WTC11 (cell line): ENCODE data around the gene BMPER. TPM values are rescaled to one million over a fixed set of nuclear protein-coding genes. Genes with fewer than 3 reads are reported as not detected.

Experiments
- ATAC-seq: fragments of 200-7000 bp; cut with Tn5 transposase; 2 replicates; pipeline ENCODE4 v1.10.0; 2021; ENCODE audit warnings: mild to moderate bottlenecking, moderate library complexity
- CTCF ChIA-PET: fragments of 300-600 bp; sonication (Branson Sonifier 250); formaldehyde crosslinking; loops from one replicate; lab custom pipeline; 2021; ENCODE audit warnings: antibody characterized with exemption; lab: Charles Lee
- POLR2A ChIA-PET: fragments of 350-600 bp; sonication (Branson Sonifier 250); formaldehyde crosslinking; loops from one replicate; lab custom pipeline; 2021; ENCODE audit warnings: antibody characterized with exemption; lab: Charles Lee
- DNase-seq: peaks from one replicate; pipeline ENCODE4 v3.0.0; 2021; ENCODE audit warnings: low spot score
- H3K27ac Mint-ChIP-seq: 2 replicates; pipeline ENCODE4 v1.8.0; 2021; ENCODE audit warnings: mixed read lengths
- H3K27me3 Mint-ChIP-seq: 2 replicates; pipeline ENCODE4 v1.8.0; 2021; ENCODE audit warnings: low read depth, mild to moderate bottlenecking, moderate library complexity, mixed read lengths
- H3K36me3 Mint-ChIP-seq: 2 replicates; pipeline ENCODE4 v1.8.0; 2021; ENCODE audit warnings: mixed read lengths
- H3K4me1 Mint-ChIP-seq: 2 replicates; pipeline ENCODE4 v1.8.0; 2022; ENCODE audit warnings: mixed read lengths
- H3K4me3 Mint-ChIP-seq: 2 replicates; pipeline ENCODE4 v1.8.0; 2021; ENCODE audit warnings: mild to moderate bottlenecking, moderate library complexity, mixed read lengths
- H3K9me3 Mint-ChIP-seq: 2 replicates; pipeline ENCODE4 v1.8.0; 2021; ENCODE audit warnings: mixed read lengths
- ELF4 ChIP-seq: sonication (generic); formaldehyde crosslinking; IDR thresholded peaks from 2 replicates; pipeline ENCODE4 v1.8.1; 2022; ENCODE audit warnings: low read depth, mild to moderate bottlenecking, moderate library complexity, missing genetic modification reagents
- EMX1 ChIP-seq: fragments of 250-450 bp; sonication (Bioruptor Pico); IDR thresholded peaks from 2 replicates; pipeline ENCODE4 v1.8.0; 2021; ENCODE audit warnings: mild to moderate bottlenecking
- FOXJ3 ChIP-seq: sonication (generic); formaldehyde crosslinking; IDR thresholded peaks from 2 replicates; pipeline ENCODE4 v1.9.0; 2021; ENCODE audit warnings: missing genetic modification reagents, mild to moderate bottlenecking, borderline replicate concordance
- GTF2I ChIP-seq: fragments of 250-450 bp; sonication (Bioruptor Pico); conservative IDR thresholded peaks from 2 replicates; pipeline ENCODE4 v1.4.0; 2021; ENCODE audit warnings: mild to moderate bottlenecking
- JAZF1 ChIP-seq: fragments of 250-450 bp; sonication (Bioruptor Pico); IDR thresholded peaks from 2 replicates; pipeline ENCODE4 v1.9.0; 2021; ENCODE audit warnings: moderate library complexity, mild to moderate bottlenecking, inconsistent platforms
- KAT7 ChIP-seq: sonication (generic); formaldehyde crosslinking; IDR thresholded peaks from 2 replicates; pipeline ENCODE4 v1.8.1; 2023; ENCODE audit warnings: missing genetic modification reagents, mild to moderate bottlenecking, borderline replicate concordance
- NFATC4 ChIP-seq: fragments of 250-450 bp; sonication (Bioruptor Pico); IDR thresholded peaks from 2 replicates; pipeline ENCODE4 v1.9.0; 2021; ENCODE audit warnings: mild to moderate bottlenecking
- NR2C2 ChIP-seq: sonication (generic); formaldehyde crosslinking; IDR thresholded peaks from 2 replicates; pipeline ENCODE4 v1.8.0; 2022; ENCODE audit warnings: mild to moderate bottlenecking, missing genetic modification reagents
- RORB ChIP-seq: fragments of 250-450 bp; sonication (Bioruptor Pico); IDR thresholded peaks from 2 replicates; pipeline ENCODE4 v1.9.0; 2021; ENCODE audit warnings: mild to moderate bottlenecking
- SMAD3 ChIP-seq: sonication (generic); formaldehyde crosslinking; IDR thresholded peaks from 2 replicates; pipeline ENCODE4 v1.8.0; 2022; ENCODE audit warnings: missing genetic modification reagents, mild to moderate bottlenecking, borderline replicate concordance
- ZNF219 ChIP-seq: sonication (generic); formaldehyde crosslinking; IDR thresholded peaks from 2 replicates; pipeline ENCODE4 v1.8.0; 2023; ENCODE audit warnings: missing genetic modification reagents, mild to moderate bottlenecking, borderline replicate concordance
- ZNF232 ChIP-seq: sonication (generic); formaldehyde crosslinking; IDR thresholded peaks from 2 replicates; pipeline ENCODE4 v1.8.0; 2022; ENCODE audit warnings: mild to moderate bottlenecking, missing genetic modification reagents
- ZNF263 ChIP-seq: sonication (generic); formaldehyde crosslinking; IDR thresholded peaks from 2 replicates; pipeline ENCODE4 v1.8.1; 2022; ENCODE audit warnings: low read depth, mild to moderate bottlenecking, moderate library complexity, missing genetic modification reagents
- total RNA-seq: library from RNA; stranded (reverse); gene quantifications from 3 replicates; pipeline ENCODE4 v1.2.3, GENCODE V29; 2021
- TF ChIP-seq, protein P1 (sequence below): sonication (generic); formaldehyde crosslinking; IDR thresholded peaks from 2 replicates; pipeline ENCODE4 v1.8.0; 2022; ENCODE audit warnings: mild to moderate bottlenecking, missing genetic modification reagents
- TF ChIP-seq, protein P2 (sequence below): sonication (generic); formaldehyde crosslinking; IDR thresholded peaks from 2 replicates; pipeline ENCODE4 v1.8.1; 2023; ENCODE audit warnings: mild to moderate bottlenecking, missing genetic modification reagents, moderate library complexity
- TF ChIP-seq, protein P3 (sequence below): sonication (generic); formaldehyde crosslinking; IDR thresholded peaks from 2 replicates; pipeline ENCODE4 v1.8.1; 2023; ENCODE audit warnings: mild to moderate bottlenecking, missing genetic modification reagents, moderate library complexity
- TF ChIP-seq, protein P4 (sequence below): fragments of 200-600 bp; IDR thresholded peaks from 2 replicates; pipeline ENCODE4 v1.8.0; 2022; ENCODE audit warnings: antibody characterized with exemption
- TF ChIP-seq, protein P5 (sequence below): fragments of 250-450 bp; sonication (Bioruptor Pico); IDR thresholded peaks from 2 replicates; pipeline ENCODE4 v1.9.0; 2021; ENCODE audit warnings: mild to moderate bottlenecking
- TF ChIP-seq, protein P6 (sequence below): sonication (generic); formaldehyde crosslinking; conservative IDR thresholded peaks from 2 replicates; pipeline ENCODE4 v1.8.1; 2022; ENCODE audit warnings: mild to moderate bottlenecking, missing genetic modification reagents
- TF ChIP-seq, protein P7 (sequence below): sonication (generic); formaldehyde crosslinking; IDR thresholded peaks from 2 replicates; pipeline ENCODE4 v1.8.0; 2022; ENCODE audit warnings: mild to moderate bottlenecking, missing genetic modification reagents
- TF ChIP-seq, protein P8 (sequence below): sonication (generic); formaldehyde crosslinking; IDR thresholded peaks from 2 replicates; pipeline ENCODE4 v1.8.1; 2023; ENCODE audit warnings: mild to moderate bottlenecking, moderate library complexity, missing genetic modification reagents
- TF ChIP-seq, protein P9 (sequence below): sonication (generic); formaldehyde crosslinking; IDR thresholded peaks from 2 replicates; pipeline ENCODE4 v1.8.0; 2022; ENCODE audit warnings: mild to moderate bottlenecking, missing genetic modification reagents
- TF ChIP-seq, protein P10 (sequence below): fragments of 250-450 bp; sonication (Bioruptor Pico); IDR thresholded peaks from 2 replicates; pipeline ENCODE4 v1.9.0; 2021; ENCODE audit warnings: mild to moderate bottlenecking

Gene BMPER
- total RNA-seq, 1 experiment from 2014 or later, result 1.9 TPM

DNA sequence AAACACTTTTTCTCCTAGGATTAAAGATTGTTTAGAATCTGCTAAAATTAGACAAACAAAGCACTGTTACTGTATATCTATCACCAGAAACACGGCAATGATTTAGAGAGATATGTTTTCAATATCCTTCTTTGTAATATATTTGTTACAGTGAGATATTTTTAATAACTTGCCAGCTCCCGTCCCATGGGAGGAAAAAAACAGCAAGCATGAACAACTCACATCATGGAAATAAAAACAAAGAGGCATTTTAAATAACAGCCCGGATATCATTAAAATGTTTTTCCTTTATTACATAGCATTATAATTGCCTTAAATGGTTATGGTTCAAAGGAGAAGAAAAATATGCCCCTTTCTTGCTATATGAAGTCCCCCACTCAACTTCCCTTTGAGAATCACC is 272.1 kb downstream of the BMPER start (continued):
- TF ChIP-seq GTF2I, result no peak
- no peak for TF ChIP-seq ELF4 (CRISPR knock-in tag)
- TF ChIP-seq KAT7 (CRISPR knock-in tag), result no peak
- no peak for TF ChIP-seq FOXJ3
- TF ChIP-seq SMAD3 (CRISPR knock-in tag), result no peak

DNA sequence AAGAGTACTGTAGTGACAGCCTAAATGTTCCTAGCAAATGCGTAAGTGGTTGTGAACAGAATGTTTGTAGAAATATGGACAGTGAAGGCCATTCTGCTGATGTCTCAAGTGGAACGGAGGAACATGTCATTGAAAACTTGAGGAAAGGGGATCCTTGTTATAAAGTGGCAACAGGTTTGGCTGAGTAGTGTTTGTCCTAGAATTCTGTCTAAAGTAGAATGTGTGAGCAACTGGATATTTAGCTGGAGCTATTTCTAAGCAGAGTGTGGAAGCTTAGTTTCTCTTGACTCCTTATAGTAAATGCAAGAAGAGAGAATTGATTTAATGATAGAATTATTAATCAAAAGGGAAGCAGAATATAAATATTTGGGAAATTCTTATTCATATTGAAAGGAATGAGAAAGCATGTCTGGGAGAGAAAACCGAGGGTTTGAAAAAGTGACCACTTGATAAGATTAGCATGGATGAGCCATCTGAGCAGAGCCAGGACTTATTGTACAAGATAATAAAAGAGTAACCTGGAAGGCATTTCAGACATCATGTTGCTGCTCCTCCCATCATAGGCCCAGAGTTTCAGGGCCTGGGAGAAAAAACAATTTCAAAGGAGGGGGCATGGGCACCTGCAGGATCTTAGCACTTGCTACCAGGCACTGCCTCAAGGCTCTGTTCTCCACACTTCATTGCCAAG is 276.1 kb downstream of the BMPER start:
- Mint-ChIP-seq H3K36me3 (no peaks in the 10 kb centered on the region), H3K27ac (no peak overlapping the region), H3K27me3 (no peaks in the 10 kb centered on the region), H3K4me3 (no peak overlapping the region), H3K4me1 (peaks cover 13% of the 10 kb centered on the region), H3K9me3 (0 out of 2 replicates have a peak, but pooled peaks cover 3% of the 10 kb centered on the region)
- TF ChIP-seq, protein P1, sequence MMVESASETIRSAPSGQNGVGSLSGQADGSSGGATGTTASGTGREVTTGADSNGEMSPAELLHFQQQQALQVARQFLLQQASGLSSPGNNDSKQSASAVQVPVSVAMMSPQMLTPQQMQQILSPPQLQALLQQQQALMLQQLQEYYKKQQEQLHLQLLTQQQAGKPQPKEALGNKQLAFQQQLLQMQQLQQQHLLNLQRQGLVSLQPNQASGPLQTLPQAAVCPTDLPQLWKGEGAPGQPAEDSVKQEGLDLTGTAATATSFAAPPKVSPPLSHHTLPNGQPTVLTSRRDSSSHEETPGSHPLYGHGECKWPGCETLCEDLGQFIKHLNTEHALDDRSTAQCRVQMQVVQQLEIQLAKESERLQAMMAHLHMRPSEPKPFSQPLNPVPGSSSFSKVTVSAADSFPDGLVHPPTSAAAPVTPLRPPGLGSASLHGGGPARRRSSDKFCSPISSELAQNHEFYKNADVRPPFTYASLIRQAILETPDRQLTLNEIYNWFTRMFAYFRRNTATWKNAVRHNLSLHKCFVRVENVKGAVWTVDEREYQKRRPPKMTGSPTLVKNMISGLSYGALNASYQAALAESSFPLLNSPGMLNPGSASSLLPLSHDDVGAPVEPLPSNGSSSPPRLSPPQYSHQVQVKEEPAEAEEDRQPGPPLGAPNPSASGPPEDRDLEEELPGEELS (CRISPR knock-in tag), result no peak
- TF ChIP-seq, protein P2, sequence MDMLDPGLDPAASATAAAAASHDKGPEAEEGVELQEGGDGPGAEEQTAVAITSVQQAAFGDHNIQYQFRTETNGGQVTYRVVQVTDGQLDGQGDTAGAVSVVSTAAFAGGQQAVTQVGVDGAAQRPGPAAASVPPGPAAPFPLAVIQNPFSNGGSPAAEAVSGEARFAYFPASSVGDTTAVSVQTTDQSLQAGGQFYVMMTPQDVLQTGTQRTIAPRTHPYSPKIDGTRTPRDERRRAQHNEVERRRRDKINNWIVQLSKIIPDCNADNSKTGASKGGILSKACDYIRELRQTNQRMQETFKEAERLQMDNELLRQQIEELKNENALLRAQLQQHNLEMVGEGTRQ (CRISPR knock-in tag), result no peak
- TF ChIP-seq, protein P3, sequence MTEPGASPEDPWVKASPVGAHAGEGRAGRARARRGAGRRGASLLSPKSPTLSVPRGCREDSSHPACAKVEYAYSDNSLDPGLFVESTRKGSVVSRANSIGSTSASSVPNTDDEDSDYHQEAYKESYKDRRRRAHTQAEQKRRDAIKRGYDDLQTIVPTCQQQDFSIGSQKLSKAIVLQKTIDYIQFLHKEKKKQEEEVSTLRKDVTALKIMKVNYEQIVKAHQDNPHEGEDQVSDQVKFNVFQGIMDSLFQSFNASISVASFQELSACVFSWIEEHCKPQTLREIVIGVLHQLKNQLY (CRISPR knock-in tag), result no peak
- TF ChIP-seq, protein P4, sequence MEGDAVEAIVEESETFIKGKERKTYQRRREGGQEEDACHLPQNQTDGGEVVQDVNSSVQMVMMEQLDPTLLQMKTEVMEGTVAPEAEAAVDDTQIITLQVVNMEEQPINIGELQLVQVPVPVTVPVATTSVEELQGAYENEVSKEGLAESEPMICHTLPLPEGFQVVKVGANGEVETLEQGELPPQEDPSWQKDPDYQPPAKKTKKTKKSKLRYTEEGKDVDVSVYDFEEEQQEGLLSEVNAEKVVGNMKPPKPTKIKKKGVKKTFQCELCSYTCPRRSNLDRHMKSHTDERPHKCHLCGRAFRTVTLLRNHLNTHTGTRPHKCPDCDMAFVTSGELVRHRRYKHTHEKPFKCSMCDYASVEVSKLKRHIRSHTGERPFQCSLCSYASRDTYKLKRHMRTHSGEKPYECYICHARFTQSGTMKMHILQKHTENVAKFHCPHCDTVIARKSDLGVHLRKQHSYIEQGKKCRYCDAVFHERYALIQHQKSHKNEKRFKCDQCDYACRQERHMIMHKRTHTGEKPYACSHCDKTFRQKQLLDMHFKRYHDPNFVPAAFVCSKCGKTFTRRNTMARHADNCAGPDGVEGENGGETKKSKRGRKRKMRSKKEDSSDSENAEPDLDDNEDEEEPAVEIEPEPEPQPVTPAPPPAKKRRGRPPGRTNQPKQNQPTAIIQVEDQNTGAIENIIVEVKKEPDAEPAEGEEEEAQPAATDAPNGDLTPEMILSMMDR, result no peak
- no peak for TF ChIP-seq JAZF1 (CRISPR knock-in tag)
- no peak for TF ChIP-seq NFATC4 (CRISPR knock-in tag)
- TF ChIP-seq, protein P5, sequence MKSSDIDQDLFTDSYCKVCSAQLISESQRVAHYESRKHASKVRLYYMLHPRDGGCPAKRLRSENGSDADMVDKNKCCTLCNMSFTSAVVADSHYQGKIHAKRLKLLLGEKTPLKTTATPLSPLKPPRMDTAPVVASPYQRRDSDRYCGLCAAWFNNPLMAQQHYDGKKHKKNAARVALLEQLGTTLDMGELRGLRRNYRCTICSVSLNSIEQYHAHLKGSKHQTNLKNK (CRISPR knock-in tag), result no peak
- no peak for TF ChIP-seq EMX1 (CRISPR knock-in tag)
- no peak for TF ChIP-seq ZNF219 (CRISPR knock-in tag)
- TF ChIP-seq, protein P6, sequence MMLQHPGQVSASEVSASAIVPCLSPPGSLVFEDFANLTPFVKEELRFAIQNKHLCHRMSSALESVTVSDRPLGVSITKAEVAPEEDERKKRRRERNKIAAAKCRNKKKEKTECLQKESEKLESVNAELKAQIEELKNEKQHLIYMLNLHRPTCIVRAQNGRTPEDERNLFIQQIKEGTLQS, result no peak
- TF ChIP-seq ZNF263, result no peak
- no peak for TF ChIP-seq ZNF232
- no peak for TF ChIP-seq RORB (CRISPR knock-in tag)
- TF ChIP-seq, protein P7, sequence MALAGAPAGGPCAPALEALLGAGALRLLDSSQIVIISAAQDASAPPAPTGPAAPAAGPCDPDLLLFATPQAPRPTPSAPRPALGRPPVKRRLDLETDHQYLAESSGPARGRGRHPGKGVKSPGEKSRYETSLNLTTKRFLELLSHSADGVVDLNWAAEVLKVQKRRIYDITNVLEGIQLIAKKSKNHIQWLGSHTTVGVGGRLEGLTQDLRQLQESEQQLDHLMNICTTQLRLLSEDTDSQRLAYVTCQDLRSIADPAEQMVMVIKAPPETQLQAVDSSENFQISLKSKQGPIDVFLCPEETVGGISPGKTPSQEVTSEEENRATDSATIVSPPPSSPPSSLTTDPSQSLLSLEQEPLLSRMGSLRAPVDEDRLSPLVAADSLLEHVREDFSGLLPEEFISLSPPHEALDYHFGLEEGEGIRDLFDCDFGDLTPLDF (CRISPR knock-in tag), result no peak
- TF ChIP-seq, protein P8, sequence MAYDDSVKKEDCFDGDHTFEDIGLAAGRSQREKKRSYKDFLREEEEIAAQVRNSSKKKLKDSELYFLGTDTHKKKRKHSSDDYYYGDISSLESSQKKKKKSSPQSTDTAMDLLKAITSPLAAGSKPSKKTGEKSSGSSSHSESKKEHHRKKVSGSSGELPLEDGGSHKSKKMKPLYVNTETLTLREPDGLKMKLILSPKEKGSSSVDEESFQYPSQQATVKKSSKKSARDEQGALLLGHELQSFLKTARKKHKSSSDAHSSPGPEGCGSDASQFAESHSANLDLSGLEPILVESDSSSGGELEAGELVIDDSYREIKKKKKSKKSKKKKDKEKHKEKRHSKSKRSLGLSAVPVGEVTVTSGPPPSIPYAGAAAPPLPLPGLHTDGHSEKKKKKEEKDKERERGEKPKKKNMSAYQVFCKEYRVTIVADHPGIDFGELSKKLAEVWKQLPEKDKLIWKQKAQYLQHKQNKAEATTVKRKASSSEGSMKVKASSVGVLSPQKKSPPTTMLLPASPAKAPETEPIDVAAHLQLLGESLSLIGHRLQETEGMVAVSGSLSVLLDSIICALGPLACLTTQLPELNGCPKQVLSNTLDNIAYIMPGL (CRISPR knock-in tag), result no peak
- TF ChIP-seq, protein P9, sequence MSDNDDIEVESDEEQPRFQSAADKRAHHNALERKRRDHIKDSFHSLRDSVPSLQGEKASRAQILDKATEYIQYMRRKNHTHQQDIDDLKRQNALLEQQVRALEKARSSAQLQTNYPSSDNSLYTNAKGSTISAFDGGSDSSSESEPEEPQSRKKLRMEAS (CRISPR knock-in tag), result no peak
- TF ChIP-seq NR2C2 (CRISPR knock-in tag), result no peak
- no peak for TF ChIP-seq ELF4 (CRISPR knock-in tag)
- TF ChIP-seq, protein P10, sequence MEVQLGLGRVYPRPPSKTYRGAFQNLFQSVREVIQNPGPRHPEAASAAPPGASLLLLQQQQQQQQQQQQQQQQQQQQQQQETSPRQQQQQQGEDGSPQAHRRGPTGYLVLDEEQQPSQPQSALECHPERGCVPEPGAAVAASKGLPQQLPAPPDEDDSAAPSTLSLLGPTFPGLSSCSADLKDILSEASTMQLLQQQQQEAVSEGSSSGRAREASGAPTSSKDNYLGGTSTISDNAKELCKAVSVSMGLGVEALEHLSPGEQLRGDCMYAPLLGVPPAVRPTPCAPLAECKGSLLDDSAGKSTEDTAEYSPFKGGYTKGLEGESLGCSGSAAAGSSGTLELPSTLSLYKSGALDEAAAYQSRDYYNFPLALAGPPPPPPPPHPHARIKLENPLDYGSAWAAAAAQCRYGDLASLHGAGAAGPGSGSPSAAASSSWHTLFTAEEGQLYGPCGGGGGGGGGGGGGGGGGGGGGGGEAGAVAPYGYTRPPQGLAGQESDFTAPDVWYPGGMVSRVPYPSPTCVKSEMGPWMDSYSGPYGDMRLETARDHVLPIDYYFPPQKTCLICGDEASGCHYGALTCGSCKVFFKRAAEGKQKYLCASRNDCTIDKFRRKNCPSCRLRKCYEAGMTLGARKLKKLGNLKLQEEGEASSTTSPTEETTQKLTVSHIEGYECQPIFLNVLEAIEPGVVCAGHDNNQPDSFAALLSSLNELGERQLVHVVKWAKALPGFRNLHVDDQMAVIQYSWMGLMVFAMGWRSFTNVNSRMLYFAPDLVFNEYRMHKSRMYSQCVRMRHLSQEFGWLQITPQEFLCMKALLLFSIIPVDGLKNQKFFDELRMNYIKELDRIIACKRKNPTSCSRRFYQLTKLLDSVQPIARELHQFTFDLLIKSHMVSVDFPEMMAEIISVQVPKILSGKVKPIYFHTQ (CRISPR knock-in tag), result no peak
- ATAC-seq, result no peak
- ChIA-PET POLR2A (no interaction called here), CTCF (no interaction called here)
- no peak for DNase-seq
